H1 (cell line): ENCODE measurements around the gene PTPRE. TPM values are rescaled to one million over a fixed set of nuclear protein-coding genes. Genes with fewer than 3 reads are reported as not detected.

ENCODE experiments used
- CTCF ChIA-PET: fragments of 300-600 bp; sonication (Branson Sonifier 250); formaldehyde crosslinking; loops from one replicate; lab custom pipeline; 2021; ENCODE audit not compliant: partially characterized antibody; lab: Charles Lee
- POLR2A ChIA-PET: fragments of 300-600 bp; sonication (Branson Sonifier 250); formaldehyde crosslinking; loops from one replicate; lab custom pipeline; 2021; ENCODE audit warnings: inconsistent platforms; ENCODE audit not compliant: partially characterized antibody; lab: Charles Lee
- DNase-seq, 2 experiments: peaks; one replicate each; pipeline versions ENCODE4 v3.0.0 to v3.0.0-alpha.2; 2010 to 2022; ENCODE audit warnings: low spot score in 2 of 2, low read depth in 1 of 2, mixed read lengths in 1 of 2
- FAIRE-seq: peaks from 2 replicates; lab custom pipeline; 2011; peaks lifted over from hg19 to GRCh38; lab: Jason Lieb, UNC
- H2AFZ ChIP-seq: 2 replicates; pipeline ENCODE4 v1.8.1; 2012; ENCODE audit warnings: low read length, inconsistent platforms
- H2AK5ac ChIP-seq: 2 replicates; pipeline ENCODE4 v1.6.1; 2013; ENCODE audit warnings: low read depth, low read length
- H2BK120ac ChIP-seq: replicated peaks from 2 replicates; pipeline ENCODE3; 2013; ENCODE audit warnings: low read depth, low read length, inconsistent platforms
- H2BK12ac ChIP-seq: 2 replicates; pipeline ENCODE4 v1.6.1; 2013; ENCODE audit warnings: low read depth, low read length
- H2BK15ac ChIP-seq: 2 replicates; pipeline ENCODE4 v1.6.1; 2013; ENCODE audit warnings: low read length
- H2BK20ac ChIP-seq: 2 replicates; pipeline ENCODE4 v1.6.1; 2013; ENCODE audit warnings: low read length
- H2BK5ac ChIP-seq: 2 replicates; pipeline ENCODE4 v1.6.1; 2013; ENCODE audit warnings: low read depth, low read length
- H3K14ac ChIP-seq: 2 replicates; pipeline ENCODE4 v1.6.1; 2013; ENCODE audit warnings: inconsistent platforms; ENCODE audit not compliant: insufficient read length
- H3K18ac ChIP-seq: 2 replicates; pipeline ENCODE4 v1.6.1; 2013; ENCODE audit warnings: low read length; ENCODE audit errors: extremely low read depth
- H3K23ac ChIP-seq: 2 replicates; pipeline ENCODE4 v1.6.1; 2013; ENCODE audit warnings: inconsistent platforms; ENCODE audit not compliant: insufficient read length
- H3K23me2 ChIP-seq: 2 replicates; pipeline ENCODE4 v1.6.1; 2013; ENCODE audit warnings: low read depth, low read length
- H3K27ac ChIP-seq: 2 replicates; pipeline ENCODE4 v1.6.1; 2011; ENCODE audit warnings: low read depth, low read length, inconsistent platforms
- H3K27me3 ChIP-seq, 4 experiments: replicated peaks in 1 of 4; 1 replicate in 1 of 4; 2 replicates in 3 of 4; pipeline versions ENCODE4 v1.6.1 to v1.8.1; 2011 to 2013; ENCODE audit warnings: low read length in 3 of 4, mild to moderate bottlenecking in 3 of 4, inconsistent platforms in 2 of 4, mixed read lengths in 2 of 4, moderate library complexity in 1 of 4; ENCODE audit not compliant: control insufficient read depth in 3 of 4, insufficient read depth in 3 of 4; ENCODE audit errors: extremely low read depth in 1 of 4
- H3K36me3 ChIP-seq, 4 experiments: 2 replicates each; pipeline versions ENCODE4 v1.6.1 to v1.8.1; 2011 to 2013; ENCODE audit warnings: mild to moderate bottlenecking in 4 of 4, low read length in 3 of 4, moderate library complexity in 2 of 4, control low read depth in 1 of 4, inconsistent platforms in 1 of 4; ENCODE audit not compliant: insufficient read depth in 4 of 4, control insufficient read depth in 2 of 4
- H3K4ac ChIP-seq: replicated peaks from 2 replicates; pipeline ENCODE3; 2013; ENCODE audit warnings: low read length, low read depth, mixed read lengths, inconsistent platforms; ENCODE audit not compliant: insufficient read length
- H3K4me1 ChIP-seq, 4 experiments: replicated peaks in 1 of 4; 1 replicate in 1 of 4; 2 replicates in 3 of 4; pipeline versions ENCODE4 v1.6.1 to v1.8.1; 2011 to 2013; ENCODE audit warnings: low read length in 3 of 4, inconsistent platforms in 2 of 4, mixed read lengths in 1 of 4; ENCODE audit not compliant: insufficient read depth in 4 of 4, control insufficient read depth in 3 of 4
- H3K4me2 ChIP-seq, 2 experiments: 2 replicates each; pipeline versions ENCODE4 v1.6.1 to v1.8.1; 2011 to 2013; ENCODE audit warnings: low read depth in 2 of 2, low read length in 2 of 2, control low read depth in 1 of 2, inconsistent platforms in 1 of 2, mild to moderate bottlenecking in 1 of 2; ENCODE audit not compliant: insufficient read depth in 1 of 2
- H3K4me3 ChIP-seq, 4 experiments: fragments of 200-600, 300-600 bp in 1 of 4; sonication (generic), shearing (Covaris generic), sonication (Bioruptor Twin) in 1 of 4; 2 replicates each; pipeline versions ENCODE4 v1.5.1 to v1.8.1; 2011 to 2016; ENCODE audit warnings: low read length in 4 of 4, low read depth in 3 of 4, control low read depth in 2 of 4, inconsistent platforms in 2 of 4, mild to moderate bottlenecking in 2 of 4, mixed read lengths in 1 of 4, moderate library complexity in 1 of 4; ENCODE audit not compliant: insufficient read depth in 2 of 4; ENCODE audit errors: extremely low read depth in 1 of 4
- H3K56ac ChIP-seq: replicated peaks from 2 replicates; pipeline ENCODE3; 2013; ENCODE audit warnings: low read depth, mild to moderate bottlenecking, mixed read lengths, low read length, inconsistent platforms; ENCODE audit not compliant: insufficient read length
- H3K79me1 ChIP-seq: 2 replicates; pipeline ENCODE4 v1.6.1; 2013; ENCODE audit warnings: low read depth, low read length, control low read depth
- H3K79me2 ChIP-seq, 2 experiments: 2 replicates each; pipeline versions ENCODE4 v1.6.1 to v1.8.1; 2012 to 2013; ENCODE audit warnings: low read length in 2 of 2, mild to moderate bottlenecking in 2 of 2, inconsistent platforms in 1 of 2; ENCODE audit not compliant: insufficient read depth in 2 of 2, control insufficient read depth in 1 of 2
- H3K9ac ChIP-seq, 4 experiments: replicated peaks in 1 of 4; 1 replicate in 1 of 4; 2 replicates in 3 of 4; pipeline versions ENCODE4 v1.6.1 to v1.8.1; 2011 to 2013; ENCODE audit warnings: low read depth in 3 of 4, low read length in 3 of 4, control low read depth in 2 of 4, mild to moderate bottlenecking in 2 of 4, moderate library complexity in 2 of 4, inconsistent platforms in 1 of 4; ENCODE audit errors: extremely low read depth in 1 of 4
- H3K9me3 ChIP-seq, 2 experiments: 2 replicates each; pipeline versions ENCODE4 v1.6.1 to v1.8.1; 2012 to 2013; ENCODE audit warnings: mild to moderate bottlenecking in 2 of 2, moderate library complexity in 2 of 2, control low read depth in 1 of 2, inconsistent platforms in 1 of 2, low read depth in 1 of 2, low read length in 1 of 2, mixed read lengths in 1 of 2; ENCODE audit not compliant: insufficient read depth in 2 of 2
- H4K20me1 ChIP-seq, 2 experiments: replicated peaks in 1 of 2; 2 replicates each; pipeline versions ENCODE3 to v1.8.1; 2011 to 2013; ENCODE audit warnings: inconsistent platforms in 2 of 2, low read length in 2 of 2, mild to moderate bottlenecking in 1 of 2; ENCODE audit not compliant: insufficient read depth in 2 of 2, control insufficient read depth in 1 of 2
- H4K5ac ChIP-seq: 2 replicates; pipeline ENCODE4 v1.6.1; 2013; ENCODE audit warnings: low read length, low read depth, mixed read lengths, inconsistent platforms; ENCODE audit not compliant: insufficient read length
- H4K8ac ChIP-seq: 2 replicates; pipeline ENCODE4 v1.8.0; 2013; ENCODE audit warnings: mild to moderate bottlenecking, moderate library complexity, low read length, inconsistent platforms; ENCODE audit not compliant: insufficient read depth; ENCODE audit errors: extremely low read depth
- H4K91ac ChIP-seq: replicated peaks from 2 replicates; pipeline ENCODE3; 2013; ENCODE audit warnings: low read length, mixed read lengths, inconsistent platforms; ENCODE audit not compliant: insufficient read length
- BACH1 ChIP-seq: IDR thresholded peaks from 2 replicates; pipeline ENCODE4 v1.6.1; 2012; ENCODE audit warnings: low read length, improper control_type of control experiment
- KDM4A ChIP-seq: IDR thresholded peaks from one replicate; pipeline ENCODE4 v1.7.1; 2012; ENCODE audit warnings: low read depth, mild to moderate bottlenecking, moderate library complexity, low read length, inconsistent platforms; ENCODE audit not compliant: severe bottlenecking
- SUZ12 ChIP-seq: fragments of 200-600 bp; sonication (generic); IDR thresholded peaks from 2 replicates; pipeline ENCODE4 v1.6.1; 2012; ENCODE audit warnings: mild to moderate bottlenecking, inconsistent platforms, low read length, moderate library complexity, mixed read lengths
- TAF7 ChIP-seq: optimal IDR thresholded peaks from 2 replicates; pipeline ENCODE3; 2011; ENCODE audit warnings: low read depth, mild to moderate bottlenecking, inconsistent platforms, low read length, moderate library complexity, borderline replicate concordance
- WGBS, 2 experiments: shearing (Covaris generic) in 1 of 2; methylation state at CpG; one replicate each; pipeline versions ENCODE4 v1.1.6 to v1.1.7; 2013 to 2015; ENCODE audit warnings: low lambda C conversion rate in 2 of 2, mixed read lengths in 2 of 2, inconsistent platforms in 1 of 2, low coverage in 1 of 2, missing lambda C conversion rate in 1 of 2; ENCODE audit not compliant: insufficient replicate concordance in 2 of 2, insufficient coverage in 1 of 2, insufficient read length in 1 of 2; ENCODE audit errors: extremely low coverage in 1 of 2, missing lambda C conversion rate in 1 of 2; 5-methylcytosine and 5-hydroxymethylcytosine counted together
- polyA plus RNA-seq, 7 experiments: library from polyadenylated mRNA; depleted of rRNA in 3 of 7; stranded (reverse) in 5 of 7; unstranded in 2 of 7; fragments of >200 nt in 5 of 7; fragments of 200-250 nt in 2 of 7; gene quantifications; 1 replicate in 5 of 7; 2 replicates in 1 of 7; 4 replicates in 1 of 7; pipeline versions ENCODE4 v1.2.1 to v1.2.3, GENCODE V29; 2011 to 2013; ENCODE audit warnings: missing spikeins in 2 of 7, mixed read lengths in 2 of 7
- total RNA-seq: library from RNA; stranded (reverse); fragmentation: NEBNext Ultra II Directional; extraction: Animal tissue kit (Norgen Biotek cat#: 25700); gene quantifications from 2 replicates; pipeline ENCODE4 v1.2.1, GENCODE V29; 2021
- TF ChIP-seq, protein P1 (sequence below): IDR thresholded peaks from 2 replicates; pipeline ENCODE4 v1.6.1; 2012; ENCODE audit warnings: low read length, inconsistent platforms

PTPRE gene
- total and polyA plus RNA-seq, 2 of the 8 experiments (the other 6 are each of a cell fraction or from before 2014, with no cell fraction given): 0.33 to 0.54 TPM

DNA sequence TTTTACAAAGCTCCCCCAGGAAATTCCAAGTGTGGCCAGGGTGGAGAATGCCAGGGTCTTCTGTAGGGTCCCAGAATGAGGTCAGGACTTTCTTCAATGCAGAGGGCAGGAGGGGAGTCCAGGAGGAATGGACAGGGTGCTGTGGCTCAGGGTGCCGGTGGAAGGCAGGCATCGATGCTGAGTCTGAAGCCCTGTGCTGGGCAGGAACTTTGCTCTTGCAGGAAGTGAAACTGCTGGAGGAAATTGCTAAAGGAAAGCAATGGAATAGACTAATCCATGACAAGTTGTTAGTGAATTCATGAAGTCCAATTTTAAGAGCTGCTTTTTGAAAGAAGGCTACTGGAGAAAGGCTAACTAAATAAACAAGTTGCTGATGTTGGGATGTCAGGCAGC, 14.8 kb downstream of the PTPRE start:
- no peak overlapping the region for H2BK20ac ChIP-seq
- no peak overlapping the region for H3K14ac ChIP-seq
- H2AFZ ChIP-seq: no peak overlapping the region
- no peak overlapping the region for H2BK12ac ChIP-seq
- H2BK120ac ChIP-seq: no peak overlapping the region
- H2BK5ac ChIP-seq: no peak overlapping the region
- no peak overlapping the region for H2AK5ac ChIP-seq
- no peak overlapping the region for H4K8ac ChIP-seq
- TF ChIP-seq KDM4A (no peak), SUZ12 (no peak), TAF7 (no peak), BACH1 (no peak)
- TF ChIP-seq, protein P1, sequence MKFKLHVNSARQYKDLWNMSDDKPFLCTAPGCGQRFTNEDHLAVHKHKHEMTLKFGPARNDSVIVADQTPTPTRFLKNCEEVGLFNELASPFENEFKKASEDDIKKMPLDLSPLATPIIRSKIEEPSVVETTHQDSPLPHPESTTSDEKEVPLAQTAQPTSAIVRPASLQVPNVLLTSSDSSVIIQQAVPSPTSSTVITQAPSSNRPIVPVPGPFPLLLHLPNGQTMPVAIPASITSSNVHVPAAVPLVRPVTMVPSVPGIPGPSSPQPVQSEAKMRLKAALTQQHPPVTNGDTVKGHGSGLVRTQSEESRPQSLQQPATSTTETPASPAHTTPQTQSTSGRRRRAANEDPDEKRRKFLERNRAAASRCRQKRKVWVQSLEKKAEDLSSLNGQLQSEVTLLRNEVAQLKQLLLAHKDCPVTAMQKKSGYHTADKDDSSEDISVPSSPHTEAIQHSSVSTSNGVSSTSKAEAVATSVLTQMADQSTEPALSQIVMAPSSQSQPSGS: no peak
- TF ChIP-seq, all 59 proteins: peak for 0
- FAIRE-seq (no peak), DNase-seq (no peak)
- Histone ChIP-seq H3K4me2 (no peak overlapping the region), H3K9ac (no peak overlapping the region), H3K56ac (no peak overlapping the region), H3K4me3 (no peak overlapping the region), H3K9me3 (no peaks in the 10 kb centered on the region), H3K4ac (no peak overlapping the region), H3K23me2 (no peaks in the 10 kb centered on the region), H4K5ac (no peak overlapping the region), H3K27me3 (no peaks in the 10 kb centered on the region), H3K36me3 (no peaks in the 10 kb centered on the region), H2BK15ac (no peak overlapping the region), H3K79me1 (no peaks in the 10 kb centered on the region), H3K79me2 (no peaks in the 10 kb centered on the region), H3K23ac (no peak overlapping the region), H3K27ac (no peak overlapping the region), H4K91ac (no peak overlapping the region), H3K18ac (no peak overlapping the region), H3K4me1 (peaks cover 0 to 2% (median 0%) of the 10 kb centered on the region in 4 experiments; a peak in 3 of 7 replicates), H4K20me1 (no peaks in the 10 kb centered on the region)
- ChIA-PET POLR2A (no interaction called here), CTCF (interaction anchor here (0.6 to 3.8 kb wide), 9 partner anchors 9 to 125 kb away, joined by 3 to 17 read pairs (median 5); partner anchors contain the start of gene PTPRE)
- WGBS, 2 experiments: 95% methylated on average over 2 of the region's 2 CpGs; no CpG with 5 or more reads in 1 of the 2 experiments
